NT2/D1 (cell line): ENCODE measurements around the gene COL23A1.

ENCODE experiments used
- SUZ12 ChIP-seq: IDR thresholded peaks from 2 replicates; pipeline ENCODE4 v1.6.1; 2011; ENCODE audit not compliant: insufficient read length, insufficient read depth; ENCODE audit errors: extremely low read depth
- YY1 ChIP-seq: IDR thresholded peaks from 2 replicates; pipeline ENCODE4 v1.6.1; 2011; ENCODE audit not compliant: insufficient read length, insufficient read depth
- ZNF274 ChIP-seq: IDR thresholded peaks from 2 replicates; pipeline ENCODE4 v1.6.1; 2011; ENCODE audit warnings: mild to moderate bottlenecking, low read depth, low read length

GRCh38 chr5:178396796-178397720 lies 193.1 kb downstream of the COL23A1 start:
- TF ChIP-seq ZNF274 (no peak), YY1 (no peak), SUZ12 (no peak)
